Measurements from ENCODE around the gene RAP1GDS1.
"Not testable (repeated sequence)": the region's sequence is repeated elsewhere in the genome, so short reads cannot be mapped to it uniquely, and the experiment has no call there.

RAP1GDS1 gene

DNA sequence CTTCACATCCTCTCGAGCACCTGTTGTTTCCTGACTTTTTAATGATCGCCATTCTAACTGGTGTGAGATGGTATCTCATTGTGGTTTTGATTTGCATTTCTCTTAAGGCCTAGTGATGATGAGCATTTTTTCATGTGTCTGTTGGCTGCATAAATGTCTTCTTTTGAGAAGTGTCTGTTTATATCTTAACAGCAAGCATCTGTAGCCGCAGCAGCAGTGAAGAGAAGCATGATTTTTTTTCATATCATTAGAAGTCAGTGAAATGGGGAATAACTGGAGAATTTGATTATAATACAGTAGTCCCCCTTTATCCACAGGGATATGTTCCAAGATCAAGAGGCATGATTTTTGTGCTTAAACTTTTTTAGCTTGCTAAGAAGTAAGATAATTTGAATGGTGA, 27.5 kb downstream of the RAP1GDS1 start:
- not testable (repeated sequence) for DNase-seq (ENCODE audit: low read depth)

- DNase-seq (ENCODE audit: low read depth): no peak
Observed at GRCh38 chr4:98289375-98289774, 28.2 kb downstream of the RAP1GDS1 start.

DNA sequence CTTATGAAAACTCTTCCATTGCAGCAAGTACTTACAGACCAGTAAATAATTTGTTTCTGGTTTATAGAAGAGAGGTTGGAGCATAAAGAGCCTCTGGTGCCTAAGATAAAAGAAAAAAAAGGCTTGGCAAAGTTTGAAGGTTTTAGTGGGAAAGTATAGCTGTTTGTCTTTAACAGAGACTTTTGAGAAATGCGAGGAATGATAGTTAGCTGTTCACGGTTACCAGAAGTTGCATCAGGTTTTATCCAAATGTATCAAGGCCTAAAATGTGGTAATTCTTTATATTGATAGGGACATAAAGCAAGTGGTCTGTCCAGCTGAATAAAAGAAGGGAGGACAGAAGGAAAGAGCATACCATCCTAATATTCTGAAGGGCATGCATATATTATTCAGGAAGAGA, 29.3 kb downstream of the RAP1GDS1 start:
- DNase-seq (ENCODE audit: low read depth): no peak

DNA sequence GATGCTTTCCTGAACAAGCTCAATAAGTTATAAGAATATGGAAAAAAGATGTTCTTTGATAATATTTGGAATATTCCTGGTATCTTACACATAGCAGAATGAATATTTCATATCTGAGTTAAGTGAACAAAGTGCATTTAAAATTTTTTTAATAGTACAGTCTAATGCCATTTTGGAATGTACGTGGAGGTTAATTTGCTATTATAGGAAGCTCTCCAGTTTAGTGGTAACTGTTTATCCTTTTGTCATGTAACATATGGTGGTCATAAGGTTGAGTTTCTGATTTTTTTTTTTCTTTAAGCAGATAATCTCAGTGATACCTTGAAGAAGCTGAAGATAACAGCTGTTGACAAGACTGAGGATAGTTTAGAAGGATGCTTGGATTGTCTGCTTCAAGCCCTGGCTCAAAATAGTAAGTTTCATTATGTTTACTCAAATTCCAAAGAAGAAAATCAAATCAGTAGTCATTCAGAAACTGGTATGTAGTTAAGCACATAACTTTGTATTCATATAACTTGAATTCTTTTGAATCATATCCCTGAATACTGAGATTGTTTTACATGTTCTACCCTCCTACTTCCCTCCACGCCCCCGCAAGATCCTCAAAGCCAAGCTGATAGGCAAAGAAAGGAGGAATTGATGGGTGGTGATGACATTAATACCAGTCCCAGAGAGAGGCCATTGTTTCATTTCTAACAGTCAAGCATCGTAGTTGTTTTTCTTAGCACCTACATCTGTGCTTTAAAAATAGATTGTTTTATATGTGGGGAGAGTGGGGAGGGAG, 32.1 kb downstream of the RAP1GDS1 start:
- DNase-seq (ENCODE audit: low read depth): no peak

DNA sequence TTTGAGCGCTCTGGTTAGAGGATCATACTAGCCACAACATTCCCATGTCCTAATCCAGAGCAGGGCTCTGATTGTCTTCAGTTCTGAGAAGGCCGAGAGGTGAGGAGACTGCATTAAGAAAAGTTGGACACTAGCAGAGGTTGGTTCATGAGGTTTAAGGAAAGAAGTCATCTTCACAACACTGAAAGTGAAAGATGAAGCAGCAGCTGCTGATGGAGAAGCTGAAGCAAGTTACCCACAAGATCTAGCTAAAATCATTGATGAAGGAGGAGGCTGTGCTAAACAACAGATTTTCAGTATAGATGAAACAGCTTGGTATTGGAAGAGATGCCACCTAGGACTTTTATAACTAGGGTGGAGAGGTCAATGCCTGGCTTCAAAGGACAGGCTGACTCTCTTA, 36.8 kb downstream of the RAP1GDS1 start:
- DNase-seq (ENCODE audit: low read depth): no peak

GRCh38 chr4:98300706-98301105, 39.5 kb downstream of the RAP1GDS1 start:
- DNase-seq (ENCODE audit: low read depth): no peak

DNA sequence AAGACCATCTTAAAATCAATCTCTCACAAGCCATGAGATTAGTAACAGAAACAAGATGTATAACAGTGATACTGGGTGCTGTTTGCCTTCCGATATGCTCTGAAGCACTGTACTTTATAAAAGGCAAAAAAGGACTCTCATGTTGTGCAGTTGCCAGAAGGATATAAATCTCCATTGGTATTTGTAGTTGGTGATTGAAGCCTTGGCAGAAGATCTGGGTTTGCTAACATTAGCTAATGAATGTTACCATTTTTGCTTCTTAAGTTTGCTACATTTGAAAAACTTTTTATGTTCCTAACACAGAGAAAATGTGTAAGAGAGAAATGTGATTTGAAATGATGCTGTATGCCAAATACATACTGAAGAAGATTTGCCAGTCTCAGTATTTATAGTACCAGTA, 44.4 kb downstream of the RAP1GDS1 start:
- no peak for DNase-seq (ENCODE audit: low read depth)

- no peak for DNase-seq (ENCODE audit: low read depth)
Observed at GRCh38 chr4:98310867-98311266, 49.7 kb downstream of the RAP1GDS1 start.

DNA sequence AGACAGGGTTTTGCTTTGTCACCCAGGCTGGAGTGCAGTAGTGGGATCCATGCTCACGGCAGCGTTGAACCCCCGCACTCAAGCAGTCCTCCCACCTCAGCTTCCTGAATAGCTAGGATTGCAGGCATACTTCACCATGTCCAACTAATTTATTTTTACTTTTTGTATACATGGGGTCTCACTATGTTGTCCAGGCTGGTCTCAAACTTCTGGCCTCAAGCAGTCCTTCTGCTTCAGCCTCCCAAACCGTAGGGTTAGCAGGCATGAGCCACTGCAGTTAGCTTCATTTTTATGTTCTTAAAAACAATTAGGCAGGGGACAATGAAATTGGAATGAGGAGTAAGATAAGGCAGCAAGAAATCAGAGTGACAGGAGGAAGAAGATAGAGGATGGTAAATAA, 50.5 kb downstream of the RAP1GDS1 start:
- no peak for DNase-seq (ENCODE audit: low read depth)

- DNase-seq (ENCODE audit: low read depth): no peak
Observed at GRCh38 chr4:98314791-98315565, 53.8 kb downstream of the RAP1GDS1 start.

GRCh38 chr4:98318521-98318920, 57.3 kb downstream of the RAP1GDS1 start:
- no peak for DNase-seq (ENCODE audit: low read depth)

- DNase-seq (ENCODE audit: low read depth): no peak
Observed at GRCh38 chr4:98319021-98319420, 57.8 kb downstream of the RAP1GDS1 start.

- no peak for DNase-seq (ENCODE audit: low read depth)
Observed at GRCh38 chr4:98326168-98326567, 65.0 kb downstream of the RAP1GDS1 start.

DNA sequence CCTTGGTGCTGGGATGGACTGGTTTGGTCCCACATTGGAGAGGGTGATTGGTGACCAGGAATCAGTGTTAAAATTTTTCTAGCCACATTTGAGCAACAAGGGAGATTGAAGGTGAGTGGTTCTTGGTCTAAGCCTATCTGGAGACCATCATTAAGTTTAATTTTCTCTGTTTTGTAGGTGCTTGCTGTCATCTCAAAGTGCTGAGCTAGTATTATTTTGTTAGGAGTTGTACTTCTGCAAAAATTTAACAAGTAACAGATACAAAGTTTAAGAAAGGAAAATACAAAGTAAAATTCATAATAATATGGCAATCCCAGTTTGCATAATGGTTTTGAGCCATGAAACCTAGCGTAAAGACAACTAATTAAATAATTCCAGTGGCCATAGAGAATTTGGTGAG, 66.5 kb downstream of the RAP1GDS1 start:
- no peak for DNase-seq (ENCODE audit: low read depth)

DNA sequence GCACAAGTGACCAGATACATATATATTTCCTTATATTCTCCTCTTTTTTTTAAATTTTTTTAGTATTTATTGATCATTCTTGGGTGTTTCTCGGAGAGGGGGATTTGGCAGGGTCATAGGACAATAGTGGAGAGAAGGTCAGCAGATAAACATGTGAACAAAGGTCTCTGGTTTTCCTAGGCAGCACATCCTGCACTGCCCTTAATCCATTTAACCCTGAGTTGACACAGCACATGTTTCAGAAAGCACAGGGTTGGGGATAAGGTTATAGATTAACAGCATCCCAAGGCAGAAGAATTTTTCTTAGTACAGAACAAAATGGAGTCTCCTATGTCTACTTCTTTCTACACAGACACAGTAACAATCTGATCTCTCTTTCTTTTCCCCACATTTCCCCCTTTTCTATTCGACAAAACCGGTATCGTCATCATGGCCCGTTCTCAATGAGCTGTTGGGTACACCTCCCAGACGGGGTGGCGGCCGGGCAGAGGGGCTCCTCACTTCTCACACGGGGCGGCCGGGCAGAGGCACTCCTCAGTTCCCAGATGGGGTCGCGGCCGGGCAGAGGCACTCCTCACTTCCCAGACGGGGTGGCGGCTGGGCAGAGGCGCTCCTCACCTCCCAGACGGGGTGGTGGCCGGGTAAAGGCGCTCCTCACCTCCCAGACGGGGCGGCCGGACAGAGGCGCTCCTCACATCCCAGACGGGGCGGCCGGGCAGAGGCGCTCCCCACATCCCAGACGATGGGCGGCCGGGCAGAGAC, 68.9 kb downstream of the RAP1GDS1 start:
- not testable (repeated sequence) for DNase-seq (ENCODE audit: low read depth)

DNA sequence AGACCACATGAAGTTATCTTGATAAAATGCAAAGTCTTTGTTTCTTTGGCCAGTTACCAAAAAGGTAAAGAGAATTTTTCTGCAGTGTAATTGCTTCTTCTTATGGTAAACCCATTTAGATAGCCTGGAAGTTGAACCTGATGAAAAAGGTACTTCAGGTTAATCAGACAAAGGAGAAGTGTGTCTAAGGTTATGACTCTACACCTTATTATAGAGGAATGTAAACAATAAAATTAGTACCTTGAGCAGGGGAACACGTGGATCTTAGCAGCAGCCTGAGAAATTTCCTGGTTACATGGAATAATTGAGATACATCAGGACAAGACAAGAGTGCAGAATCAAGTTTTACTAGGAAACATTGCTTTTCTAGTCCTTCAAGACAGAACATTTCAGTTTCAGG, 70.8 kb downstream of the RAP1GDS1 start:
- DNase-seq (ENCODE audit: low read depth): no peak

DNA sequence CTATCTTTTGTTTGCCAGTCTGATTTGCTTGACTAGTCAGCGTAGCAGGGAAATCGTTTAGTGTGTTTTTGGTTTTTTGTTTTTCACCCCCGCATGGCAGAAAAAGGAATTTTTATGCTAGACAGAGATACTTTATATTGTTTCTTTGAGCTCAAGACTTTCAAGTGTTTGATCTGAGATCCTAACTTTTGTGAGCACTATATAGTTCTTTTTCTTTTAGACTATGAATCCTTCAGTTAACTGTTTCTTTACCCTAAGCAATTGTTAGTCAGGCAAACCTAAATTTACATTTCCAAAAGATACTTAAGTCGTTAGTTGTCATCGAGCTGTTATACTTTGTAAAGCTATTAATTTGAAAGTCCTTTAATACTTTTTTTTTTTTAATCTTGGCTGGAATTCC, 73.3 kb downstream of the RAP1GDS1 start:
- DNase-seq (ENCODE audit: low read depth): no peak

- no peak for DNase-seq (ENCODE audit: low read depth)
Observed at GRCh38 chr4:98338761-98339438, 77.7 kb downstream of the RAP1GDS1 start.

DNA sequence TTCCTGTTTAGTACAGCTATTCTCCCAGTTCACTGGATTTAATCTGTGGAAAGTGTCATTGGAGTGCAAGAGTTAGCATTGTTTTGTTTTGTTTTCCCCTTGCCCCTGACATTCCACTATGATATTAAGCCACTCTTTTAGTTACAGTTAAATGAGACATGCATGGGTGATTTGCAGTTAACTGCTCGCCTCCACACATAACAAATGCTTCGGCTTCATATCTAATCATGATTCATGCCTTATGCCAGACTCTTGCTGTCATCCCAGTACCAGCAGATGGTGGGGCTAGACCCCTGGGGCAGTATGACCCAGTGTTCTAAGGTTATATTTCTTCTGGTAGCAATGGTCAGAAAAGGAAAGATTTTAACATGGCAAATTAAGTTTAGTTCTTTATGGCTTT, 80.1 kb downstream of the RAP1GDS1 start:
- DNase-seq (ENCODE audit: low read depth): no peak

GRCh38 chr4:98343626-98344025, 82.4 kb downstream of the RAP1GDS1 start:
- no peak for DNase-seq (ENCODE audit: low read depth)

GRCh38 chr4:98345838-98346237, 84.7 kb downstream of the RAP1GDS1 start:
- DNase-seq (ENCODE audit: low read depth): no peak

GRCh38 chr4:98352396-98352795, 91.2 kb downstream of the RAP1GDS1 start:
- no peak for DNase-seq (ENCODE audit: low read depth)

All from T follicular helper cell (primary cell).